ENCODE measurements around the gene ZNF446. TPM values are rescaled to one million over a fixed set of nuclear protein-coding genes. Genes with fewer than 3 reads are reported as not detected.

Gene ZNF446
- total RNA-seq (ENCODE audit: unreplicated experiment): 9.9 TPM
- long read RNA-seq, partial matches to known transcripts: 3 of 13 reads
- long read RNA-seq, other reads (novel, unspliced or antisense): 6 of 13 reads

DNA sequence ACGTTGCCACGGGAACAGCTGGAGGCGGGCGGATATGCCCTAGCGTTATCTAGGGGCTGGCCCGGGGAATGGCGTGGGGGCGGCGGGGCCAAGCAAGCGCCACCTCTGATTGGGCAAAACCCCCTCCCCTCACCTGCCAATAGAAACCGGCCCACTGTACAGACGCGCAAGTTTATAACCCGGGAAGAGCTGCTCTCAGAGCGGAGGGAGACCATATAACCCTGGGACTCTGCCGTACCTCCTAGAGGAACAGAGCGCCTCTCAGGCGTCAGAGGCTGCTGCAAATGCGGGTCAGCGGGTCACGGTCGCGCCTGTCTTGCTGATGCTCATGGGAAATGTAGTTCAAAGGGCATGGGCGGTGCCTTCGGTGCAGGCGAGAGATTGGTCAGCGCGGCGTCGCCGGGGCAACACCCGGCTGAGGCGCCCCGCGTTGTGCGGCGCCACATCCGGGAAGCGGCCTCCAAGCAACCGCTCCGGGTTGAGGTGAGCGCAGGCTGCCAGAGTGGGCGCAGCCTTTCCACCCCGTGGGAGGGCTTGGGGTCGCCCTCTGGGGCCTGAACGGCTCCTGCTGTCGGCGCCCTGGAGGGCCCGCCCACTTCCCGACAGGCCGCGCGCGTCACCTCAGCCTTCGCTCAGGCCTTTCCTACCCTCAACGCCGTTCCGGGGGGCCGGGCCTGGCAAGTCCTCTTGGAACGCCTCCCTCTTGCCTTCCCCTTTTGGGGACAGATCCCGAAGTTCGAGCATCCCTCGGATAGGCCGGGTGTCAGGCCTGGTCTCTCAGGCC is at the start of gene ZNF446:
Gene ZNF446 (plus strand): TSS at position 639 of the 784 bp plus-strand sequence. CDS start 867 bp downstream, outside the sequence.
- peak; percentile 86 for DNase-seq (ENCODE audit: low spot score)
- Mint-ChIP-seq H3K4me3 (ENCODE audit: unreplicated experiment) (peak within 1 kb of the TSS; percentile 95), H3K27me3 (ENCODE audit: unreplicated experiment) (peaks cover 10% of the 10 kb centered on the region), H3K36me3 (ENCODE audit: low read depth, unreplicated experiment) (peaks cover 10% of the 10 kb centered on the region), H3K9me3 (ENCODE audit: unreplicated experiment) (no peaks in the 10 kb centered on the region), H3K4me1 (ENCODE audit: unreplicated experiment) (peaks cover 8% of the 10 kb centered on the region), H3K27ac (ENCODE audit: unreplicated experiment) (peak within 1 kb of the TSS; percentile 95)
- TF ChIP-seq, protein P1, sequence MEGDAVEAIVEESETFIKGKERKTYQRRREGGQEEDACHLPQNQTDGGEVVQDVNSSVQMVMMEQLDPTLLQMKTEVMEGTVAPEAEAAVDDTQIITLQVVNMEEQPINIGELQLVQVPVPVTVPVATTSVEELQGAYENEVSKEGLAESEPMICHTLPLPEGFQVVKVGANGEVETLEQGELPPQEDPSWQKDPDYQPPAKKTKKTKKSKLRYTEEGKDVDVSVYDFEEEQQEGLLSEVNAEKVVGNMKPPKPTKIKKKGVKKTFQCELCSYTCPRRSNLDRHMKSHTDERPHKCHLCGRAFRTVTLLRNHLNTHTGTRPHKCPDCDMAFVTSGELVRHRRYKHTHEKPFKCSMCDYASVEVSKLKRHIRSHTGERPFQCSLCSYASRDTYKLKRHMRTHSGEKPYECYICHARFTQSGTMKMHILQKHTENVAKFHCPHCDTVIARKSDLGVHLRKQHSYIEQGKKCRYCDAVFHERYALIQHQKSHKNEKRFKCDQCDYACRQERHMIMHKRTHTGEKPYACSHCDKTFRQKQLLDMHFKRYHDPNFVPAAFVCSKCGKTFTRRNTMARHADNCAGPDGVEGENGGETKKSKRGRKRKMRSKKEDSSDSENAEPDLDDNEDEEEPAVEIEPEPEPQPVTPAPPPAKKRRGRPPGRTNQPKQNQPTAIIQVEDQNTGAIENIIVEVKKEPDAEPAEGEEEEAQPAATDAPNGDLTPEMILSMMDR (IDR thresholded peaks at IDR 0.05; ENCODE audit: unreplicated experiment): no peak

DNA sequence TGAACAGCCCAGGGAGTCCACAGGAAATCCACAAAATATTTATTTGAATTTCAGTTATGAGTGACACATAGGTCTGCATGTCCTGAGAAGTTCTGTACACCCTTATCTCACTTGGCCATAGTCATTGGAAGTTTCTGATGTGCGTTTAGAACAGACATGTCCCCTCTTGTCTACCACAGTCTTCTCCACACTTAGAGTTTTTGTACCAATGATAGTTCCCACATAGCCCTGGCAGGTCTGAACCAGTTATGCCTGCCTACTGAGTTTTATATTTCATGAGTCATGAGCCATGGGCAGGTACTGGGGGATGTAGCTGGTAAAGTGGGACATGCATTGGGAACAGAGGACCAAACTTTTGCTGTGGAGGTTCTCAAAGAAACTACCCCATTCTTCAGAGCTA is 47.5 kb upstream of the ZNF446 start:
- Mint-ChIP-seq H3K27ac (ENCODE audit: unreplicated experiment) (no peak overlapping the region), H3K27me3 (ENCODE audit: unreplicated experiment) (peaks cover 2% of the 10 kb centered on the region), H3K4me1 (ENCODE audit: unreplicated experiment) (no peaks in the 10 kb centered on the region), H3K4me3 (ENCODE audit: unreplicated experiment) (no peak overlapping the region), H3K36me3 (ENCODE audit: low read depth, unreplicated experiment) (peaks cover 24% of the 10 kb centered on the region), H3K9me3 (ENCODE audit: unreplicated experiment) (peaks cover 11% of the 10 kb centered on the region)
- TF ChIP-seq, protein P1 (IDR thresholded peaks at IDR 0.05; ENCODE audit: unreplicated experiment): no peak
- no peak for DNase-seq (ENCODE audit: low spot score)

DNA sequence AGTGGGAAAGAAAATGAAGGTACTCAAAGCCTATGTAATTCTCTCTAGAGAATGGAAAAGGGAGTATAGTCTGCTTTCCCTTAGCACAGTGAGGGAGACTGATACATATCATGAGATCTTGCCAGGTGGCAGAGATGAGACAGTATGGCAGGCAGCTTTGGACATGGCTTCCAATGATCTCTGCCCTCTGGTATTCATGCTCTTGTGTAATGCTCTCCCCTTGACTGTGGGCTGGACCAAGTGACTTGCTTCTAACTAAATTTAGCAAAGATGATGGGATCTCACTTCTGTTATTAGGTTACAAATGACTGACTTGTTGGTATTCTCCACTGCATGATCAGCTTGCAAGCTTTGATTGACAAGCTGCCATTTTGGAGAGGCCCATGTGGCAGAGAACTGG is 46.4 kb upstream of the ZNF446 start:
- no peak overlapping the region for H3K27ac Mint-ChIP-seq (ENCODE audit: unreplicated experiment)
- H3K36me3 Mint-ChIP-seq (ENCODE audit: low read depth, unreplicated experiment): peaks cover 36% of the 10 kb centered on the region
- H3K9me3 Mint-ChIP-seq (ENCODE audit: unreplicated experiment): peaks cover 17% of the 10 kb centered on the region
- H3K27me3 Mint-ChIP-seq (ENCODE audit: unreplicated experiment): peaks cover 2% of the 10 kb centered on the region
- H3K4me1 Mint-ChIP-seq (ENCODE audit: unreplicated experiment): no peaks in the 10 kb centered on the region
- TF ChIP-seq, protein P1 (IDR thresholded peaks at IDR 0.05; ENCODE audit: unreplicated experiment): no peak
- H3K4me3 Mint-ChIP-seq (ENCODE audit: unreplicated experiment): no peak overlapping the region
- no peak for DNase-seq (ENCODE audit: low spot score)

DNA sequence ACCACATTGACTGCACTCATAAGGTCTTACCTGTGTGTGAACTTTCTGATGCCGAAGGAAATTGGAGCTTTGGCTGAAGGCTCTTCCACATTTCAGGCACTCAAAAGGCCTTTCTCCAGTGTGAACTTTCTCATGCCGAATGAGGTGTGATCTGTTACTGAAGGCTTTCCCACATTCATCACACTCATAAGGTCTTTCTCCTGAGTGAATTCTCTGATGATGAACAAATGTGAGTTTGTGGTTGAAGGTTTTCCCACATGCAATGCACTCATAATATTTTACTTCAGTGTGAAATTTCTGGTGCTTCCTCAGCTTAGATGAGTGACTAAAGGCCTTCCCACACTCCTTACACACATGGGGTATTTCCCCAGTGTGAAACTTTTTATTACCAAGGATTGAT is 41.9 kb upstream of the ZNF446 start:
- Mint-ChIP-seq H3K27me3 (ENCODE audit: unreplicated experiment) (peaks cover 5% of the 10 kb centered on the region), H3K27ac (ENCODE audit: unreplicated experiment) (no peak overlapping the region), H3K9me3 (ENCODE audit: unreplicated experiment) (peaks cover 31% of the 10 kb centered on the region), H3K4me1 (ENCODE audit: unreplicated experiment) (no peaks in the 10 kb centered on the region), H3K36me3 (ENCODE audit: low read depth, unreplicated experiment) (peaks cover 49% of the 10 kb centered on the region), H3K4me3 (ENCODE audit: unreplicated experiment) (no peak overlapping the region)
- TF ChIP-seq, protein P1 (IDR thresholded peaks at IDR 0.05; ENCODE audit: unreplicated experiment): no peak
- DNase-seq (ENCODE audit: low spot score): no peak

All from endothelial cell (in vitro differentiated cells).